Measurements from ENCODE around the gene WDR93.

DNA sequence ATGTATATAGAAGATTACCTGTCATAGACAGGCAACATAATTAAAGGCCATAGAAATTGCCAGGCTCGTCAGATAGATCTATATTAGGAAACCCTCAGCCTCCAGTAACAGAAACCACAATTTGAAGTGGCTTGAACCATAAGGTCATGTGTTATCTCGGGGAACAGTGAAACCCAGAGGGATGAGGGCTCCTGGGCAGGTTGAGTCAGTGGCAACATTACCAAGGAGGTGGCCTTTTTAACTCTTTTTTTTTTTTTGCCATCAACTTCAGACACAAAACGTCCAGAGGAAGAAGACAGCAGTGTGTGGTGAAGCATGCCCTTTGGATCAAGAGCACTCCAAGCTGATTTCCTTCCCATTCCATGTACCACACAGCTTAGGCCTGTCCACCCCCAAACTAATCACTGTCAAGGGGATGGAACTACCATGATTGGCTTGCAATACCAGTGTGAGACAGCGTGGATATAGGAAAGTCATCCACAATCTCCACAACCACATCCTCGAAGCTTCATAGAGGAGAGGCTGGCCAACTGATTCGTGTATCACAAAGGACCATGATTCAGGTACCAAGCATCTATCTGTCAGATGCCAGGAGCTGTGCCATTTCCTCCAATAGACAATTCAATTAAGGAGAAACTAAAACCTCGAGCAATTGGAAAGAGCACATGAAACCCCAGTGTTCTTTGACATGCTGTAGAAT, 34.3 kb upstream of the WDR93 start:
- TF ChIP-seq, protein P1, sequence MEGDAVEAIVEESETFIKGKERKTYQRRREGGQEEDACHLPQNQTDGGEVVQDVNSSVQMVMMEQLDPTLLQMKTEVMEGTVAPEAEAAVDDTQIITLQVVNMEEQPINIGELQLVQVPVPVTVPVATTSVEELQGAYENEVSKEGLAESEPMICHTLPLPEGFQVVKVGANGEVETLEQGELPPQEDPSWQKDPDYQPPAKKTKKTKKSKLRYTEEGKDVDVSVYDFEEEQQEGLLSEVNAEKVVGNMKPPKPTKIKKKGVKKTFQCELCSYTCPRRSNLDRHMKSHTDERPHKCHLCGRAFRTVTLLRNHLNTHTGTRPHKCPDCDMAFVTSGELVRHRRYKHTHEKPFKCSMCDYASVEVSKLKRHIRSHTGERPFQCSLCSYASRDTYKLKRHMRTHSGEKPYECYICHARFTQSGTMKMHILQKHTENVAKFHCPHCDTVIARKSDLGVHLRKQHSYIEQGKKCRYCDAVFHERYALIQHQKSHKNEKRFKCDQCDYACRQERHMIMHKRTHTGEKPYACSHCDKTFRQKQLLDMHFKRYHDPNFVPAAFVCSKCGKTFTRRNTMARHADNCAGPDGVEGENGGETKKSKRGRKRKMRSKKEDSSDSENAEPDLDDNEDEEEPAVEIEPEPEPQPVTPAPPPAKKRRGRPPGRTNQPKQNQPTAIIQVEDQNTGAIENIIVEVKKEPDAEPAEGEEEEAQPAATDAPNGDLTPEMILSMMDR (IDR thresholded peaks at IDR 0.05) = no peak
- no peak for TF ChIP-seq EP300 (IDR thresholded peaks at IDR 0.05)

Measured in esophagus muscularis mucosa (tissue), 3 donors.